ENCODE results near the gene AVPR2.

AVPR2 gene

GRCh38 chrX:153867139-153867538 is 37.3 kb upstream of the AVPR2 start:
- no peak overlapping the region for H3K4me3 ChIP-seq (ENCODE audit: low read depth, low read length)
- TF ChIP-seq CTCF (IDR thresholded peaks at IDR 0.05; ENCODE audit: borderline replicate concordance, insufficient read depth, low read depth, low read length): no peak

GRCh38 chrX:153867671-153868070 is 36.8 kb upstream of the AVPR2 start:
- H3K4me3 ChIP-seq (ENCODE audit: low read depth, low read length): no peak overlapping the region
- TF ChIP-seq CTCF (IDR thresholded peaks at IDR 0.05; ENCODE audit: borderline replicate concordance, insufficient read depth, low read depth, low read length): no peak

GRCh38 chrX:153868576-153869472 is 35.6 kb upstream of the AVPR2 start:
- no peak overlapping the region for H3K4me3 ChIP-seq (ENCODE audit: low read depth, low read length)
- TF ChIP-seq CTCF (IDR thresholded peaks at IDR 0.05; ENCODE audit: borderline replicate concordance, insufficient read depth, low read depth, low read length): no peak

GRCh38 chrX:153869473-153870287 is 34.8 kb upstream of the AVPR2 start:
- no peak overlapping the region for H3K4me3 ChIP-seq (ENCODE audit: low read depth, low read length)
- TF ChIP-seq CTCF (IDR thresholded peaks at IDR 0.05; ENCODE audit: borderline replicate concordance, insufficient read depth, low read depth, low read length): no peak

- H3K4me3 ChIP-seq (ENCODE audit: low read depth, low read length): no peak overlapping the region
- TF ChIP-seq CTCF (IDR thresholded peaks at IDR 0.05; ENCODE audit: borderline replicate concordance, insufficient read depth, low read depth, low read length): no peak
Measured at GRCh38 chrX:153870288-153870690, 34.2 kb upstream of the AVPR2 start.

- TF ChIP-seq CTCF (IDR thresholded peaks at IDR 0.05; ENCODE audit: borderline replicate concordance, insufficient read depth, low read depth, low read length): no peak
- no peak overlapping the region for H3K4me3 ChIP-seq (ENCODE audit: low read depth, low read length)
Measured at GRCh38 chrX:153870791-153871360, 33.6 kb upstream of the AVPR2 start.

Data from GM12875 (cell line).